ENCODE results near the gene FARP2.

Gene FARP2

DNA sequence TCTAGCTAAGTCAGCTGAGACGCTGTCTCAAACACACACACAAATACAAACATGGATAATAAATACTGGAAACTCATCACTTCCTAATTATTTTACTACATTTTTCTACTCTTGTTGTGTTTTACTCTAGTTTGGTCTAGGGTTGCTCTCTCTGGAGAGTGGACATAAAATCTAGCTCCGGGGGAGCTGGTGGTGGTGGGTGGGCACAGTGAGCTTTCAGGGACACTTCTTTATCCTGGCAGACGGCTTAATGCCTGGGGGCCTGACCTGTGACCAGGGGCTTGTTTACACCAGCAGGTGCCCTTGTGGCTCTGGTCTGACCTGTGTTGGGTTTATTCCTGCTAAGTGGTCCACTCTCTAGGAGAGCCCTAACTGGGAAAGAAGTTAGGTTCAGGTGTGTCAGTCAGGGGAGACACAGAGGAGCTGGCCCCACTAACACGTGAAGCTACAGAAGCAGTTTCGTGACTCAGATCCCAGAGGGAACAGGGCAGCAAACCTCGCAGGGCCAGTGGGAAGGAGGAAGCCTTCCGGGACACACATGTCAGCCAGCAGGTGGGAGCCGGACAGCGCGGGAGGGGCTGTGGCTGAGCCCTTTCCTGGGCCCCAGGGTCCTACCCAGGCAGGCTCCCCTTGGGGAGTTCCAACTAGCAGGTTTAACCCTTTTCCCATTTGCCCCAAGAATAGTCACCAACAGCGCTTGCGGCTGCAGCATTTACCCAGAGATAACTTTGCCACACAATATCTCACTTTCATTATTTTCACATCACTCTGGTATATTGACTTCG, 180.0 kb downstream of the FARP2 start:
- DNase-seq = peak; percentile 4

GRCh38 chr2:241538838-241539615, 182.9 kb downstream of the FARP2 start:
- no peak for DNase-seq

GRCh38 chr2:241539616-241540374, 183.7 kb downstream of the FARP2 start:
- no peak for DNase-seq

GRCh38 chr2:241540401-241540770, 184.3 kb downstream of the FARP2 start:
- no peak for DNase-seq

GRCh38 chr2:241540771-241541561, 184.9 kb downstream of the FARP2 start:
- peak; percentile 67 for DNase-seq

DNA sequence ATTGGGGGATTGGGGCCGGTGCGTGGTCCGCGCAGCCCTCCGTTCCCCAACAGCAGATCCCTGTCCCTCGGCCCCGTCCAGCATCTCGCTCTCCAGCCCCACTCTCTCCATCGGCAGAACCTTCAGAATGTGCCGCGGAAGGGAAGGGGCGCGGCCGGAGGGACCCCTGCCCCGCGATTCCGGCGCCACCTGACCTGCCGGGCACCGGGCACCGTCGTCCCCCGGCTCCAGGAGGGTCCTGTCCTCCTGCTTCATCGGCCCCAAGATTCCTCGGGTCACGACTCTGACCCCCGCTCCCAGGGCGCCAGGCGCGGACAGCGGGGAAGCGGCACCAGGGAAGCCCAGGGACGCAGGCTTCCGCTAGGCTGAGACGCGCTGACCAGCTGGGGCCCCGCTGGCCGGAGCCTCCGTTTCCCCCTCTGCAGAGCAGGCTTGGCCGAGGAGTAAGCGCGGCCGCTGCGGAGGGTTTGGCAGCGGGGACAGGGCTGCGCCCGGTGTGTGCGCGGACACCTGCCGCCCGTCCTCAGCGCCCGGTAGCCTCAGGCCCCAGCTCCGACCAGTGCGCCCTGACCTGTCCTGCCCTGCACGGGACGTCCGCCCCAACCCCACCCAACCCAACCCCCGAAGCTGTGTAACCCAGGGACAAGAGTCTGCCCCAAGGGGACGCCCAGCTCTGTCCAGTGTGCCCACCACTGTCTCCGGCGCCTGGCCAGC, 185.6 kb downstream of the FARP2 start:
- DNase-seq = no peak

- DNase-seq = no peak
Observed at GRCh38 chr2:241542278-241542605, 186.2 kb downstream of the FARP2 start.

All from NCI-H69 (cell line).